RCC 7860 (cell line): Measurements from ENCODE around the gene C7orf33.
"Not testable (repeated sequence)": the region's sequence is repeated elsewhere in the genome, so short reads cannot be mapped to it uniquely, and the experiment has no call there.

Experiments used
- DNase-seq: peaks from one replicate; pipeline ENCODE4 v3.0.0-alpha.2; 2015; ENCODE audit warnings: low spot score
- FAIRE-seq: peaks from 2 replicates; lab custom pipeline; 2012; peaks lifted over from hg19 to GRCh38; lab: Jason Lieb, UNC

C7orf33 gene, protein sequence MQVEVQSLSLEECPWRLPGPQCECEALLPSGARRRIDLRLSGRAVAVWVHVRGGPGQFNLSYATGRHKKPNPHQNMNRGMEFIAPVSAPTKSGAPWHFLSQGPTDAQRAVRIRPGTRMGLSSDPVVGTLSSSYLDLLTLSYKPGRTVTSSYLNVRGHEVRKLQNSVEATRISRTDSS

DNA sequence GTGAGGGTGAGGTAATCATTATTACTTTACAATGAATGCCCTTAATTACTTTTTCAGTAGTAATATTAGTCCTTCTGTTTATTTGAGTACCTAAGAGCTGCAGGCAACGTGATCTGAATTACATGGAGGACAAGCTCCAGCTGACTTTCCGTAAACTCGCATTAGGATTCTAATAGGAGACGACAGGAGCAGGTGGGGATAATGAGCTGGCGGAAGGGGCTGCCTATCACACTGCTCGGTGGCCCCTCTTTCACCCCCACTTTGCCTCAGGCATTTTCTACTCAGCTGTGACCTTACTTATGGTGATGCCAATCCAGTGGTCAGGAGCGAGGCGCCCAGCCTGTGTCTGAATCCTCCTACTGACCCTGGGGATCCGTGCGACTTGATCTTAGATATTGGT lies at the start of gene C7orf33:
Gene C7orf33 (plus strand): TSS at position 296 of the 400 bp plus-strand sequence. CDS start 160 bp downstream, outside the sequence.
- DNase-seq, result no peak
- no peak for FAIRE-seq

DNA sequence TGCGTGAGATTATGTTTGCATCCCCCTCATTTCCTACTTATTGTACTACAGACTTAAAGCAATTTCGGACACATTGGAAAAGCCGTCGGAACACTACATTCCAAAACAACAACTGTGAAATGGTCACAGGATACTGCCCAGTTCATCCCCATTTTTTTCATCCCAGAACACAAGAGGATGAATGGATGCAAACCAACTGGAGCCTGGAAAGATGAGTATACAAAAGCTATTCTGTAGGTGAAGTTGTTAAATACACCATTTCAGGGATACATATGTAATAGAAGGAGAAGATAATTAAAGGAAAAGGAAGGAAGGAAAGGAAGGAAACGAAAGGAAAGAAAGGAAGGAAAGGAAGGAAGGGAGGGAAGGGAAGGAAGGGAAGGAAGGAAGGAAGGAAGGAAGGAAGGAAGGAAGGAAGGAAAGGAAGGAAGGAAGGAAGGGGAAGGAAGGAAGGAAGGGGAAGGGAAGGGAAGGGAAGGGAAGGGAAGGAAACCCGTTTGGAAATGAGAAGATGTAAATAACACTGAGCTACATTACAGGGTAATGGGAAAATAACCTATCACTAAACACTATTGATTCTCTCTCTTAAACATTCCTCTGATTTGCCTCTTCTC lies 48.6 kb upstream of the C7orf33 start:
- DNase-seq, result no peak
- FAIRE-seq, result no peak

DNA sequence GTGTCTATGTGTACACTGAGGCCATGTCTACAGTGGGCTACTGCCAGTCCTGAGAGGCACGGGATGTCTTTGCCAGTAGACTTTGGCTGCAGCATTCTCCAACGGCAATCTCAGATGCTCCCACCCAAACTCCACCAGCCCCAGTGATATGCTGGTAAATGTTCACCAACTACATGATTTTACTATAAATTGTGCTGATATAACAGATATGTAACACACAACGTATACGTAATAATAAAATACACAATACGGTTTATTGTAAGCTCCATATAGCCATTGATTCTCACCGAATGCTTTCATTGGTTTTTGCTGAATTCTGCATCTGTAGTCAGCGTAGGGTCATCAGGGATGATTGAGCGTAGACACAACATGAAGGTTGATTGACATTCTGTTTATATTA lies 47.3 kb upstream of the C7orf33 start:
- no peak for DNase-seq
- no peak for FAIRE-seq

DNA sequence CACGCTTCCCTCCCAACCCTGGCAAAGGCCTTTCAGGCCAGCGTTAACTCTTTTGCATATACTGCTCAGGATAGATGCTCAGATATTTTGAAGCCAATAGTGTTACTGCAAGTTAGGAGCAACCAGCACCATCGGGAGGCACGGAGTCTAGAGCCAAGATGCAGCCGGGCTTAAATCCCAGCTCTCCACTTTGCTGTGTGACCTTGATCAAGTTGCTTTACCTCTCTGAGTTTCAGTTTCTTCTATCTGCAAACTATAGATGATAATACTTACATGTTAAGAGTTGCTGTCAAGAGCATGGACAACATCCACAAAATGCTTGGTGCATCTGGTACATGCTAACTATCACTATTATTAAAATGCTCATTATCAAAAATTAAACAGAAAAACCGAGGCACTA lies 45.4 kb upstream of the C7orf33 start:
- FAIRE-seq, result no peak
- DNase-seq, result no peak

- FAIRE-seq (no peak), DNase-seq (no peak)
These were observed 44.6 kb upstream of the C7orf33 start for GRCh38 chr7:148545932-148546331.

DNA sequence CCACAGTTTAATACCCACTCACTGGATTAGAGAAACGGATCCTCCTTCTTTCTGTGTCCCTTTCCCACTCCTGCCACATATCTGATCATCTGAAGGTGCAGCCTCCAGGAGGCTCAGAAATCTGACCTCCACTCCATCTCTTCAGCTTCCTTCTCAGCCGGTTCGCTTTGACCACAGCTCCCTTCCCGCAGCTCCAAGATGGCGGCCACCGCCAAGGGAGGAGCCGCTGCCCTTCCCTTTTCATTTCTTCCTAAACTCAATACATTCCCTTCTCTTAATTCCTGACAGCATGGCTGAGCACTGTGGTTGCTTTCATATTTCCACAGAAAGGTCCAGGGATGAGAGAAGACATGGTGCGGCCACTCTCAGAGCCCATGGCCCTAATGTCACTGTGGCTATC lies 43.7 kb upstream of the C7orf33 start:
- no peak for DNase-seq
- FAIRE-seq, result no peak

DNA sequence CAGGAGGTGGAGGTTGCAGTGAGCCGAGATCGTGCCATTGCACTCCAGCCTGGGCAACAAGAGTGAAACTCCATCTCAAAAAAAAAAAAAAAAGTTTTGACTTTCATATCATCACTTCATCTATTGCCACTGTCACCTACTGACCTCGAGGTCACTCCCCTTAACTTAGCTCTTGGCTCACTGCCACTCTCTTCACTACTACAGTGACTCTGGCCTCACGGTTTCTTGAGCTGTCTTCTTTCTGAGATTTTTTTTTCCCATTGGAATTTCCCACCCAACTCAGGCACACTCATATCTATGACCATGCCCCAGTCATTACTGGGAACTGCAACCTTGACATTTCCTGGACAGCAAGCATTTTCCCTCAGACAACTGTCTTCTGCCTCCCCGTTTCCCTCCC lies 42.6 kb upstream of the C7orf33 start:
- no peak for FAIRE-seq

DNA sequence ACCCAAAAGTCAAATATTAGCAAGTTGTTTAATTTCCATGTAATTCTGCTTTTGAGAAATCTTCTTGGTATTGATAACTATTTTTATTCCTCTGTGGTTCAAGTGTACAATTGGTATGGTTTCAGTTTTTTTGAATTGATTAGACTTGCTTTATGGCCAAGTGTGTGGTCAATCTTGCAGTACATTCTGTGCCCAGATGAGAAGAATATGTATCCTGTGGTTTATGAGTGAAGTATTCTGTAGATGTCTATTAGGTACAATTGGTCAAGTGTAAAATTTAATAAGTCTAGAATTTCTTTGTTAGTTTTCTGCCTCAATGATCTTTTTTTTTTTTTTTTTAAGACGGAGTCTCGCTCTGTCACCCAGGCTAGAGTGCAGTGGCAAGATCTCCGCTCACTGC lies 36.6 kb upstream of the C7orf33 start:
- peak; percentile 11 for FAIRE-seq

More for the DNA sequence above, 42.6 kb upstream of the C7orf33 start:
- DNase-seq, result peak; percentile 50

DNA sequence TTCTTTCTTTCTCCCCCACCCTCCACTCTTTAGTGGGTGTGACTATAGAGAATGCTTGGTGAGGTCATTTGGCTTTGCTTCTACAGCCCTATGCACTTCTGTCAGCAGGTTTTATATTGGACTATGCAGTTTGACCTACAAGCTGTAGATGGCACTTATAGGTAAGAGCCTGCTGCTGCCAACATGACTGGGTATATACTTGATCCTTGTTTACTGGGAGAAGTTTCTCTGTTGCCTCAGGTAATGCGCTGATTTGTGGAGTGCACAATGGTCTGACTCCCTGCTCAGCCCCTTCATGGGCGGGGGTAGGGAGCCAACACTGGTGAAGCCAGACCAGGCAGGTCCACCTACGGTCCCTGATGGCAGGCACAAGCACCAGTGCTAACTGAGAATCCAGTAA lies 33.7 kb upstream of the C7orf33 start:
- FAIRE-seq, result no peak
- DNase-seq, result no peak

More for the DNA sequence above, 36.6 kb upstream of the C7orf33 start:
- no peak for DNase-seq

DNA sequence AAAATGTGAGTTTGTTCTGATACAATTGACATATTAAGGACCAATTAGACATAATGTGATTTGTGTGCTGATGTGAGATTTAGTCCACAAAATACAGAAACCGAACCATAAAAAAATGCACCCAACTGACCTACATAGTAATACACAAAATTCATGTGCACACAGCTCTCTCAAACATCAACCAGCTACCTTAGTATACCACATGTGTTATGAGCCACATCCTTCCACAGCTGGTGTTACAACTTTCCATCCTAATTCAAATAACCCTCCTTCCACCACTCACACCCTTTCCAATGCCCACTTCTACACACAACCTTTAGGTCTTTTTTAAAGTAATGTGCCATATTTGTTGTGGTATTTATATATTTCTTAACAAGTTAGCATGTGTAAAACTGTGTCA lies 31.7 kb upstream of the C7orf33 start:
- no peak for DNase-seq
- FAIRE-seq, result no peak

DNA sequence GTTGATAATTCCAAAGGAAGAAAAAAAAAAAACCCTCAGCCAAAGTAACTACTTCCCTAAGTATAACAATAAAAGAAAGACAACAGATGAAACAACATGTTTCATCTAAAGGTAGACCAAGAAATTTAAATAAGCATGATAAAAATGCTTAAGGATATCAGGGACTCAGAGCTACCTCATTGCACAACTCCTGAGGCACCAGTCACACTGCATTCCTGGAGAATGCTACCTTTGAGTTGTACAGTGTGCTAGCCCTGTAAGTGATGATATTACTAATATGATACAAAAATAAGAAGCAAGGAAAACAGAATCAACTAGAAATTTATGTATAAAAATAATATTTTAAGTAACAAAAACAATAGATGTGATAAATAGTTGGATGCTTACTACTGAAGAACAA lies 29.5 kb upstream of the C7orf33 start:
- DNase-seq (no peak), FAIRE-seq (no peak)

DNA sequence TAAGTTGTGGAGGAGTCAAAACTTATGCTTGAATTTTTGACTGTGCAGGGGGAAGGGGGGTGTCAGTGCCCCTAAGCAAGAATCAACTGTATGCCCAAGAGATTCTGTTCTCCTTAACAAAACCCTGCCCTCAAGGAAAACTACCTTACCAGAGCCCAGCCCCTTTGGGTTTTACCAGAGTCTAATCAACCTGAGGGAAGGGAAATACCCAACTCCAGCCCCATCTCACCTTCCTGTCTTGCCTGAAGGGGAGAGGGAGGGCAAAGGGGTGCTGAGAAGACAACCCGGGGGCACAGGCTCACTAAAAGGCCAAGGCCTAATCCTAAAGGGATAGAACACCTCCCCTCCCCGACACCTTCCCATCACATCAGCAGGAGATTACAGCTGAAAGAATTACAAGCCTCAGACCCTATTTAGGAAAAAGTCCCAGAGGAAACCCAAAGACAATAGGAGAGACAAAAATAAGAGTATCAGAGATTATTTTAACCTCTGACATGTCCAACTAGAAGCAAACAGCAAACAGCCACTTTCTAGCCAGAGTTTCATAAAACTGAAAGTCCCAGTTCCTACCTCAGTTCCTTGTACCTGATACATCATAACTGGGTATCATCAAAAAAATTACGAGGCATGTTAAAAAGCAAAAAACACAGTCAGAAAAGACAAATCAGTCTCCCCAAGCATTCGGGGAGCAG lies 26.8 kb upstream of the C7orf33 start:
- DNase-seq, result no peak
- FAIRE-seq, result no peak

- FAIRE-seq, result peak; percentile 82
- peak; percentile 55 for DNase-seq
These were observed 26.2 kb upstream of the C7orf33 start for GRCh38 chr7:148564275-148564951.

GRCh38 chr7:148566736-148567135 lies 23.8 kb upstream of the C7orf33 start:
- FAIRE-seq (peak; percentile 55), DNase-seq (no peak)

DNA sequence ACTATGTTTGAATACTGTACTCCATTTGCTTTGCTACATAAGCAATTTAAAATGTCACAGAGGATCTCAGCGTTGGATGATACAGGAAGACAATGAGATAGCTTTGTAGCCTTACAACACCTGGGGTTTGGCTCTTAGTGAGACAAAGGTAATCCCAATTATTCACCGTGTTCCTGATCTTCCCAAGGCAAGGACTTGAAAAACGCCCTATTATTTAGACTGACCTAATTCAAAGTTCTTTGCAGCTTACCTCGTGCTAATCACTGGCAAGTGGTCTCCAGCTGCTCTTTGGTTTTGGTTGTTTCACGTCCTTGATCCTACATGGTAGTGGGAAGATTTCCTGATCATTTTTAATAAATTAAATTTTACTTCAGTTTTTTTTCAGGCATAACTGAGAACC lies 23.0 kb upstream of the C7orf33 start:
- FAIRE-seq (no peak), DNase-seq (no peak)

GRCh38 chr7:148570510-148570909 lies 20.1 kb upstream of the C7orf33 start:
- DNase-seq (no peak), FAIRE-seq (no peak)

- not testable (repeated sequence) for DNase-seq, FAIRE-seq
These were observed 19.6 kb upstream of the C7orf33 start for GRCh38 chr7:148570973-148571372.

DNA sequence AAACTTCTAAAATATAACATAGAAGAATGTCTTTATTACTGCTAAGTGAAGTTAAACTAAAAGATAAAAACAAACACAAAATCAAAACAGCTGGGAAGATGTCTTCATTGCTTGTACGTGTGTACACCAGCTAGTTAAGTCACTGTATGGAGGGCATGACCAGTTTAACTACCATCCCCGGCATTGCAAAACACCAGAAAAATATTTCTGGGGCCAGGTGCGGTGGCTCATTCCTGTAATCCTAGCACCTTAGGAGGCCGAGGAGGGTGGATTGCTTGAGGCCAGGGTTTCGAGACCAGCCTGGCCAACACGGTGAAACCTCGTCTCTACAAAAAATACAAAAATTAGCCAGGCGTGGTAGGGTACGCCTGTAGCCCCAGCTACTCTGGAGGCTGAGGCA lies 19.2 kb upstream of the C7orf33 start:
- FAIRE-seq (no peak), DNase-seq (no peak)

DNA sequence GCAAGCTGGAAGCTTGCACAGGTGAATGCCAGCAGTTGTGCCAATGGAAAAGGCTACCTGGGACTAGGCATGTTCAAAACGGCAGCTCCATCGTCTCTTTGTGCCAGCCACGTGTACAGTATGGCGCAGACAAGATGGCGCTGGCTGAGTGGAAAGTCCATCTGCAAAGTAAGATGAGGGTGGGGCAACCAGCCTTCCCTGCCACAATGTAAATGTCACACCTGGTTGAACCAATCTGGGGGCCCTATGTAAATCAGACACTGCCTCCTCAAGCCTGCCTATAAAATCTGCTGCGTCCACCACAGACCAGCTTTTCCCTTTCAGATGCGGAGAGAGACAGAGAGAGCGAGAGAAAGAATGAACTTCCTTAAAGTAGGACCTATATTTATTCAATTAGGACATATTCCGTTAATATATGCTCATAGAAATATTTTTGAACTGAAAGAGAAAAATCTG lies 18.5 kb upstream of the C7orf33 start:
- DNase-seq (no peak), FAIRE-seq (no peak)

DNA sequence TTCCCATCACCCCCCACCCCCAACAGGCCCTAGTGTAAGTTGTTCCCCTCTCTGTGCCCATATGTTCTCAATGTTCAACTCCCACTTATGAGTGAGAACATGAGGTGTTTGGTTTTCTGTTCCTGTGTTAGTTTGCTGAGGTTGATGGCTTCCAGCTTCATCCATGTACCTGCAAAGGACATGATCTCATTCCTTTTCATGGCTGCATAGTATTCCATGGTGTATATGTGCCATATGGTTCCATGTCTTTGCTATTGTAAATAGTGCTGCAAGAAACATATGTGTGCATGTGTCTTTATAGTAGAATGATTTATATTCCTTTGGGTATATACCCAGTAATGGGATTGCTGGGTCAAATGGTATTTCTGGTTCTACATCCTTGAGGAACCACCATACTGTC lies 17.0 kb upstream of the C7orf33 start:
- not testable (repeated sequence) for FAIRE-seq, DNase-seq

GRCh38 chr7:148575640-148576411 lies 14.7 kb upstream of the C7orf33 start:
- peak; percentile 41 for DNase-seq
- FAIRE-seq, result peak; percentile 59
